GM10847 (cell line): ENCODE data around the gene LRRC42.

Experiments
- POLR2A ChIP-seq: IDR thresholded peaks from 2 replicates; pipeline ENCODE4 v1.6.1; 2011; ENCODE audit not compliant: insufficient read length; ENCODE audit errors: extremely low read depth

The LRRC42 gene

GRCh38 chr1:53946252-53947171, at the start of gene LRRC42:
Gene LRRC42 (plus strand): TSS chr1:53946350. CDS start chr1:53952000, 5,650 bp downstream.
- TF ChIP-seq POLR2A, result no peak

GRCh38 chr1:53896635-53897229, 49.4 kb upstream of the LRRC42 start:
- no peak for TF ChIP-seq POLR2A

- TF ChIP-seq POLR2A, result no peak
Measured at GRCh38 chr1:53899206-53899628, 46.9 kb upstream of the LRRC42 start.

- TF ChIP-seq POLR2A, result no peak
Measured at GRCh38 chr1:53899708-53900107, 46.4 kb upstream of the LRRC42 start.

GRCh38 chr1:53902235-53903138, 43.7 kb upstream of the LRRC42 start:
- TF ChIP-seq POLR2A, result no peak

GRCh38 chr1:53905509-53905908, 40.6 kb upstream of the LRRC42 start:
- no peak for TF ChIP-seq POLR2A

- no peak for TF ChIP-seq POLR2A
Measured at GRCh38 chr1:53906121-53906520, 40.0 kb upstream of the LRRC42 start.

GRCh38 chr1:53909946-53910345, 36.2 kb upstream of the LRRC42 start:
- TF ChIP-seq POLR2A, result no peak

- TF ChIP-seq POLR2A, result no peak
Measured at GRCh38 chr1:53911442-53911841, 34.7 kb upstream of the LRRC42 start.

GRCh38 chr1:53913352-53914033, 32.7 kb upstream of the LRRC42 start:
- no peak for TF ChIP-seq POLR2A

- no peak for TF ChIP-seq POLR2A
Measured at GRCh38 chr1:53918343-53918742, 27.8 kb upstream of the LRRC42 start.

- no peak for TF ChIP-seq POLR2A
Measured at GRCh38 chr1:53919675-53920066, 26.5 kb upstream of the LRRC42 start.

- TF ChIP-seq POLR2A, result no peak
Measured at GRCh38 chr1:53927376-53927881, 18.7 kb upstream of the LRRC42 start.

GRCh38 chr1:53929246-53929960, 16.7 kb upstream of the LRRC42 start:
- no peak for TF ChIP-seq POLR2A
